Activated naive CD4-positive, alpha-beta T cell treated with Interleukin-2 at 50 U/mL for 16 hours (primary cell): ENCODE measurements around the gene EPB41L2.
"Not testable (repeated sequence)": the region's sequence is repeated elsewhere in the genome, so short reads cannot be mapped to it uniquely, and the experiment has no call there.

ENCODE experiments used
- DNase-seq: peaks from one replicate; pipeline ENCODE4 v3.0.0-alpha.2; 2020

Gene EPB41L2

GRCh38 chr6:131001945-131002660 is 60.9 kb downstream of the EPB41L2 start:
- no peak for DNase-seq

- DNase-seq = no peak
Observed at GRCh38 chr6:131001111-131001736, 61.8 kb downstream of the EPB41L2 start.

- no peak for DNase-seq
Observed at GRCh38 chr6:131000544-131000943, 62.5 kb downstream of the EPB41L2 start.

- no peak for DNase-seq
Observed at GRCh38 chr6:130997061-130997753, 65.8 kb downstream of the EPB41L2 start.

GRCh38 chr6:130996635-130997034 is 66.4 kb downstream of the EPB41L2 start:
- no peak for DNase-seq

- DNase-seq = no peak
Observed at GRCh38 chr6:130995783-130996447, 67.1 kb downstream of the EPB41L2 start.

- no peak for DNase-seq
Observed at GRCh38 chr6:130994319-130995097, 68.5 kb downstream of the EPB41L2 start.

- DNase-seq = no peak
Observed at GRCh38 chr6:130993292-130993765, 69.7 kb downstream of the EPB41L2 start.

- DNase-seq = no peak
Observed at GRCh38 chr6:130991422-130992137, 71.5 kb downstream of the EPB41L2 start.

- DNase-seq = not testable (repeated sequence)
Observed at GRCh38 chr6:130987539-130987938, 75.5 kb downstream of the EPB41L2 start.

- no peak for DNase-seq
Observed at GRCh38 chr6:130985115-130985514, 77.9 kb downstream of the EPB41L2 start.

GRCh38 chr6:130982941-130983456 is 80.0 kb downstream of the EPB41L2 start:
- DNase-seq = no peak

- no peak for DNase-seq
Observed at GRCh38 chr6:130982135-130982534, 80.9 kb downstream of the EPB41L2 start.

GRCh38 chr6:130981409-130981808 is 81.6 kb downstream of the EPB41L2 start:
- DNase-seq = no peak

GRCh38 chr6:130980310-130981032 is 82.6 kb downstream of the EPB41L2 start:
- no peak for DNase-seq

GRCh38 chr6:130978660-130979396 is 84.2 kb downstream of the EPB41L2 start:
- DNase-seq = no peak

GRCh38 chr6:130978180-130978579 is 84.9 kb downstream of the EPB41L2 start:
- DNase-seq = no peak

GRCh38 chr6:130975325-130975724 is 87.7 kb downstream of the EPB41L2 start:
- DNase-seq = no peak

- DNase-seq = no peak
Observed at GRCh38 chr6:130973521-130974277, 89.3 kb downstream of the EPB41L2 start.
